H1 (cell line): ENCODE data around the gene CDYL2. TPM values are rescaled to one million over a fixed set of nuclear protein-coding genes. Genes with fewer than 3 reads are reported as not detected.

Experiments
- CTCF ChIP-seq, 3 experiments: IDR thresholded peaks; 1 replicate in 2 of 3; 2 replicates in 1 of 3; pipeline versions ENCODE4 v1.5.1 to v1.6.1; 2011; ENCODE audit warnings: low read length in 3 of 3, mild to moderate bottlenecking in 3 of 3, inconsistent platforms in 2 of 3, low read depth in 1 of 3, moderate library complexity in 1 of 3; ENCODE audit not compliant: insufficient read depth in 1 of 3; ENCODE audit errors: control extremely low read depth in 1 of 3
- FOSL1 ChIP-seq: IDR thresholded peaks from 2 replicates; pipeline ENCODE4 v1.6.1; 2011; ENCODE audit warnings: mild to moderate bottlenecking, low read depth, low read length, moderate library complexity; ENCODE audit not compliant: insufficient read depth
- POLR2A ChIP-seq, 2 experiments: IDR thresholded peaks; 1 replicate in 1 of 2; 2 replicates in 1 of 2; pipeline ENCODE4 v1.6.1; 2011; ENCODE audit warnings: low read depth in 2 of 2, low read length in 2 of 2, mild to moderate bottlenecking in 2 of 2; ENCODE audit errors: control extremely low read depth in 1 of 2
- ZNF274 ChIP-seq: IDR thresholded peaks from 2 replicates; pipeline ENCODE4 v1.7.0; 2012; ENCODE audit warnings: low read length, borderline replicate concordance; ENCODE audit errors: extremely low read depth
- polyA plus RNA-seq, 7 experiments: library from polyadenylated mRNA; depleted of rRNA in 3 of 7; stranded (reverse) in 5 of 7; unstranded in 2 of 7; fragments of >200 nt in 5 of 7; fragments of 200-250 nt in 2 of 7; gene quantifications; 1 replicate in 5 of 7; 2 replicates in 1 of 7; 4 replicates in 1 of 7; pipeline versions ENCODE4 v1.2.1 to v1.2.3, GENCODE V29; 2011 to 2013; ENCODE audit warnings: missing spikeins in 2 of 7, mixed read lengths in 2 of 7
- total RNA-seq: library from RNA; stranded (reverse); fragmentation: NEBNext Ultra II Directional; extraction: Animal tissue kit (Norgen Biotek cat#: 25700); gene quantifications from 2 replicates; pipeline ENCODE4 v1.2.1, GENCODE V29; 2021

Gene CDYL2
- total and polyA plus RNA-seq, 2 of the 8 experiments (the other 6 are each of a cell fraction or from before 2014, with no cell fraction given), result 0.33 to 5.3 TPM

GRCh38 chr16:80778703-80779102, 25.7 kb downstream of the CDYL2 start (continued):
- TF ChIP-seq CTCF (IDR thresholded peaks at IDR 0.05; ENCODE audit: control extremely low read depth in 1 of 3, insufficient read depth in 1 of 3, low read depth in 1 of 3, low read length in 3 of 3) (no peak), FOSL1 (no peak), POLR2A (IDR thresholded peaks at IDR 0.05; ENCODE audit: control extremely low read depth in 1 of 2, low read depth in 2 of 2, low read length in 2 of 2) (no peak), ZNF274 (no peak)
